Measurements from ENCODE around the gene COQ8B.
A peak's percentile ranks its signal among the peaks of the same experiment; 100 is the strongest.
"Not testable (repeated sequence)": the region's sequence is repeated elsewhere in the genome, so short reads cannot be mapped to it uniquely, and the experiment has no call there.

COQ8B gene

GRCh38 chr19:40742477-40742876 lies 25.8 kb upstream of the COQ8B start:
- no peak for DNase-seq

GRCh38 chr19:40741527-40742390 lies 25.1 kb upstream of the COQ8B start:
- DNase-seq: no peak

- peak in 35 of 56 donors; percentile 5 to 73 (median 28) for DNase-seq
Observed at GRCh38 chr19:40740747-40741146, 24.1 kb upstream of the COQ8B start.

GRCh38 chr19:40739871-40740703 lies 23.4 kb upstream of the COQ8B start:
- no peak for DNase-seq

GRCh38 chr19:40739030-40739839 lies 22.5 kb upstream of the COQ8B start:
- no peak for DNase-seq

- no peak for DNase-seq
Observed at GRCh38 chr19:40737102-40737644, 20.5 kb upstream of the COQ8B start.

- no peak for DNase-seq
Observed at GRCh38 chr19:40736661-40737060, 20.0 kb upstream of the COQ8B start.

- DNase-seq: no peak
Observed at GRCh38 chr19:40735013-40735771, 18.5 kb upstream of the COQ8B start.

- DNase-seq: no peak
Observed at GRCh38 chr19:40733149-40733548, 16.5 kb upstream of the COQ8B start.

- not testable (repeated sequence) for DNase-seq
Observed at GRCh38 chr19:40732304-40732703, 15.6 kb upstream of the COQ8B start.

- DNase-seq: not testable (repeated sequence)
Observed at GRCh38 chr19:40730065-40730464, 13.4 kb upstream of the COQ8B start.

- no peak for DNase-seq
Observed at GRCh38 chr19:40726279-40726678, 9.6 kb upstream of the COQ8B start.

- DNase-seq: no peak
Observed at GRCh38 chr19:40724855-40725254, 8.2 kb upstream of the COQ8B start.

GRCh38 chr19:40724315-40724714 lies 7.6 kb upstream of the COQ8B start:
- DNase-seq: no peak

GRCh38 chr19:40723661-40724254 lies 7.1 kb upstream of the COQ8B start:
- DNase-seq: no peak

GRCh38 chr19:40721936-40722661 lies 5.4 kb upstream of the COQ8B start:
- peak in 2 of 56 donors; percentile 8 to 33 for DNase-seq

GRCh38 chr19:40721140-40721486 lies 4.4 kb upstream of the COQ8B start:
- no peak for DNase-seq

GRCh38 chr19:40719414-40719894 lies 2.8 kb upstream of the COQ8B start:
- no peak for DNase-seq

GRCh38 chr19:40718774-40719391 lies 2.2 kb upstream of the COQ8B start:
- peak in 13 of 56 donors; percentile 5 to 36 (median 14) for DNase-seq
